Subcutaneous abdominal adipose tissue (tissue), 5 donors: Measurements from ENCODE around the gene LITAFD.
"Not testable (repeated sequence)": the region's sequence is repeated elsewhere in the genome, so short reads cannot be mapped to it uniquely, and the experiment has no call there.

Experiments
- H3K27ac ChIP-seq: one replicate; pipeline ENCODE4 v1.7.0; 2013; ENCODE audit warnings: low read depth, mild to moderate bottlenecking, inconsistent platforms, low read length, moderate library complexity
- H3K27me3 ChIP-seq, 5 donors: one replicate each; pipeline ENCODE4 v1.7.0; 2013; ENCODE audit warnings: low read length in 5 of 5, inconsistent platforms in 1 of 5; ENCODE audit not compliant: control insufficient read depth in 5 of 5, insufficient read depth in 4 of 5
- H3K36me3 ChIP-seq, 5 donors: one replicate each; pipeline ENCODE4 v1.7.0; 2013; ENCODE audit warnings: low read length in 5 of 5; ENCODE audit not compliant: control insufficient read depth in 5 of 5, insufficient read depth in 5 of 5
- H3K4me1 ChIP-seq, 5 donors: one replicate each; pipeline ENCODE4 v1.7.0; 2013; ENCODE audit warnings: low read length in 5 of 5, mild to moderate bottlenecking in 3 of 5, moderate library complexity in 1 of 5; ENCODE audit not compliant: control insufficient read depth in 5 of 5, insufficient read depth in 5 of 5
- H3K4me3 ChIP-seq, 5 donors: one replicate each; pipeline ENCODE4 v1.7.0; 2013; ENCODE audit warnings: low read length in 5 of 5, low read depth in 1 of 5
- H3K9ac ChIP-seq, 5 donors: one replicate each; pipeline ENCODE4 v1.7.0; 2013; ENCODE audit warnings: low read length in 5 of 5, mild to moderate bottlenecking in 4 of 5, moderate library complexity in 3 of 5
- H3K9me3 ChIP-seq, 5 donors: one replicate each; pipeline ENCODE4 v1.7.0; 2013; ENCODE audit warnings: low read length in 5 of 5; ENCODE audit not compliant: control insufficient read depth in 5 of 5
- donor health status: healthy.
- donor health status: healthy.
- donor health status: healthy.
- donor health status: healthy.
- donor health status: healthy.

Gene LITAFD

DNA sequence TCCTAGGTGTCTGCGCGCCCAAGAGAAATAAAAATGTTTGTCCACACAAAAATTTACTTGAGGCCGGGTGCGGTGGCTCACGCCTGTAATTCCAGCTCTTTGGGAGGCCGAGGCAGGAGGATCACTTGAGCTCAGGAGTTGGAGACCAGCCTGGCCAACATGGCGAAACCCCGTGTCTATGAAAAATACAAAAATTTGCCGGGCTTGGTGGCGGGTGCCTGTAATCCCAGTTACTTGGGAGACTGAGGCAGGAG, 12.2 kb upstream of the LITAFD start:
- not testable (repeated sequence) for H3K9me3 ChIP-seq, H3K4me3 ChIP-seq, H3K36me3 ChIP-seq, H3K27ac ChIP-seq, H3K9ac ChIP-seq, H3K27me3 ChIP-seq
- peaks cover 5 to 44% (median 40%) of the 10 kb centered on the region in 5 donors for H3K4me1 ChIP-seq

- H3K27ac ChIP-seq, result no peak overlapping the region
- H3K36me3 ChIP-seq, result no peaks in the 10 kb centered on the region
- no peak overlapping the region for H3K9ac ChIP-seq
- no peaks in the 10 kb centered on the region for H3K27me3 ChIP-seq
- H3K9me3 ChIP-seq, result no peaks in the 10 kb centered on the region
- peaks cover 0 to 26% (median 19%) of the 10 kb centered on the region in 5 donors for H3K4me1 ChIP-seq
- no peak overlapping the region for H3K4me3 ChIP-seq
Observed at GRCh38 chr16:8872071-8872470, 10.1 kb upstream of the LITAFD start.

GRCh38 chr16:8872967-8873865, 8.9 kb upstream of the LITAFD start:
- H3K27ac ChIP-seq, result no peak overlapping the region
- H3K27me3 ChIP-seq, result no peaks in the 10 kb centered on the region
- H3K9ac ChIP-seq, result no peak overlapping the region
- peaks cover 0 to 18% (median 8%) of the 10 kb centered on the region in 5 donors for H3K4me1 ChIP-seq
- no peak overlapping the region for H3K4me3 ChIP-seq
- no peaks in the 10 kb centered on the region for H3K36me3 ChIP-seq
- no peaks in the 10 kb centered on the region for H3K9me3 ChIP-seq

GRCh38 chr16:8873866-8874195, 8.3 kb upstream of the LITAFD start:
- H3K4me3 ChIP-seq, H3K9me3 ChIP-seq, H3K9ac ChIP-seq, H3K27ac ChIP-seq, H3K27me3 ChIP-seq, H3K36me3 ChIP-seq: not testable (repeated sequence)
- H3K4me1 ChIP-seq, result peaks cover 0 to 18% (median 7%) of the 10 kb centered on the region in 5 donors

GRCh38 chr16:8874388-8874787, 7.8 kb upstream of the LITAFD start:
- Histone ChIP-seq H3K9ac (no peak overlapping the region), H3K27ac (no peak overlapping the region), H3K4me1 (peaks cover 0 to 14% (median 4%) of the 10 kb centered on the region in 5 donors), H3K36me3 (no peaks in the 10 kb centered on the region), H3K4me3 (no peak overlapping the region), H3K9me3 (no peaks in the 10 kb centered on the region), H3K27me3 (no peaks in the 10 kb centered on the region)

GRCh38 chr16:8875317-8875716, 6.8 kb upstream of the LITAFD start:
- not testable (repeated sequence) for H3K27ac ChIP-seq, H3K9ac ChIP-seq, H3K4me3 ChIP-seq, H3K9me3 ChIP-seq, H3K36me3 ChIP-seq, H3K27me3 ChIP-seq
- peaks cover 0 to 13% (median 3%) of the 10 kb centered on the region in 5 donors for H3K4me1 ChIP-seq

DNA sequence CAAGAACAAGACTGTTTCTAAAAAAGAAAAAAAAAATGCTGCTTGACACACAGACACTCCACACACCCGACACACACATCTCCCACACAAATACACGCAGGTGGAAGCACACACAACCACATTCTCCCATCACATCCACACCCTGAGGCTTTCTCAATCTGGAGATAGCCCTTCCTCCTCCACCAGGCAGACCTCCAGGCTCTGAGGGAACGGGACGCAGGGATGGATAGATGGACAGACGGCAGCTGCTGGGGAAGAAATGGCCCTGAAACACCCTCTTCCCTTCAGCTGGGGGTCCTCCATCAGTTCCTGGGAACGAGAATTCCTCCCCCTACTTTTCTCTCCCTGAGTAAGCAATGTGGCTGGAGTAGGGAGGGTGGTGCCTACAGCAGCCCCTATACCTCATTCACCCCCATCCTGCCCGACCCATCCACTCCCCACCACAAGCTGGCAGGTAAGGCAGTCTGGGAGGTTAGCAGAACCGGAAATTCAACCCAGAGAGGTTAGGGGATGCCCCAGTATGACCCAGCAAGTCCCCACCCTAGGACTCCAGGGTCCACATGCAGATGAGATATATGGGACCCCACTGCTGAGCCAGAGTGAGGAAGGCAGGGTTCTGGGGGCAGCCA, 4.1 kb upstream of the LITAFD start:
- Histone ChIP-seq H3K36me3 (no peaks in the 10 kb centered on the region), H3K27me3 (peaks cover 0 to 11% (median 8%) of the 10 kb centered on the region in 5 donors), H3K9me3 (no peaks in the 10 kb centered on the region), H3K9ac (no peak overlapping the region), H3K4me1 (peaks cover 0 to 13% (median 2%) of the 10 kb centered on the region in 5 donors), H3K4me3 (no peak overlapping the region), H3K27ac (no peak overlapping the region)

- no peak overlapping the region for H3K27ac ChIP-seq
- H3K4me1 ChIP-seq, result peaks cover 0 to 13% (median 2%) of the 10 kb centered on the region in 5 donors
- H3K9me3 ChIP-seq, result no peaks in the 10 kb centered on the region
- no peak overlapping the region for H3K9ac ChIP-seq
- H3K4me3 ChIP-seq, result no peak overlapping the region
- peaks cover 0 to 11% (median 8%) of the 10 kb centered on the region in 5 donors for H3K27me3 ChIP-seq
- H3K36me3 ChIP-seq, result no peaks in the 10 kb centered on the region
Observed at GRCh38 chr16:8878523-8878911, 3.6 kb upstream of the LITAFD start.

GRCh38 chr16:8880839-8881510, 1.2 kb upstream of the LITAFD start:
- Histone ChIP-seq H3K27me3 (peaks cover 0 to 26% (median 20%) of the 10 kb centered on the region in 5 donors), H3K9me3 (no peaks in the 10 kb centered on the region), H3K36me3 (no peaks in the 10 kb centered on the region), H3K4me3 (no peak overlapping the region), H3K4me1 (peaks cover 0 to 8% (median 8%) of the 10 kb centered on the region in 5 donors), H3K9ac (no peak overlapping the region), H3K27ac (no peak overlapping the region)

GRCh38 chr16:8882725-8883377, 700 bp downstream of the LITAFD start:
- Histone ChIP-seq H3K27ac (no peak overlapping the region), H3K4me3 (no peak overlapping the region), H3K4me1 (peaks cover 0 to 18% (median 18%) of the 10 kb centered on the region in 5 donors), H3K9me3 (no peaks in the 10 kb centered on the region), H3K27me3 (peaks cover 0 to 26% (median 20%) of the 10 kb centered on the region in 5 donors), H3K36me3 (peaks cover 0 to 5% (median 4%) of the 10 kb centered on the region in 5 donors), H3K9ac (no peak overlapping the region)
